ENCODE results near the gene SNAPC4. TPM values are rescaled to one million over a fixed set of nuclear protein-coding genes. Genes with fewer than 3 reads are reported as not detected.

The SNAPC4 gene
- total and polyA plus RNA-seq, 2 of the 8 experiments (the other 6 are each of a cell fraction or from before 2014, with no cell fraction given): 6.9 to 18.1 TPM

DNA sequence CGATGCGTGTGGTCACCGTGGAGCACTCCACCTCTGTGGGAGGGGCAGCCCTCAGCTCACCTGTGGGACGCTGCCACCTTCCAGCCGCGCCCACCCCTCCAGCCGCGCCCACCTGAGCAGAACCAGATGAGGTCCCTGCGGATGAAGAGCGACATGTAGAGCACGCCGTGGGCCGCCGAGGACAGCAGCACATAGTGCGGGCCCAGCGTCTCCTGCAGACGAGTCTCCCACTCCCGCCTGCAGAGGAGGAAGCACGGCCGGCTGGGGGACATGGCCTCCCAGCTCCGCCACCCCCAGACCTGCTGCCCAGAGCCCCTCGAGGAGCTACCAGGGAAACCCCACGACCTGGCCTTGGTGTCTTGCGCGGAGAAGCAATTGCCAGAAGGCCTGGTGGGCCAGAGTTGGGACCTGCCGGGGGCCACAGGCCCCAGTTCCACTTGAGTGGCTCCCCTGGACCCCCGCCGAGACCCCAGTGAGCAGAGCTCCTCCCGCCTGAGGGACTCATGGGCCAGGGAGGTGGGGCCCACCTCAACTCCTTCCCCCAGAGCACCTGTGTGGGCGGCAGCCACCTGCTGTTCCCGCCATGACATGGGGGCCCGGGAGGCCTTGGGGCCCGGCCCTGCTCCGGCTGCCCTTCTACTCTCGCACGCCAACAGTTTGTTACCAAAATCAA, 33.2 kb upstream of the SNAPC4 start (continued):
- TF ChIP-seq CEBPB (IDR thresholded peaks at IDR 0.05; ENCODE audit: low read depth, low read length) (no peak), POU5F1 (IDR thresholded peaks at IDR 0.05; ENCODE audit: low read depth, low read length) (no peak), POLR2AphosphoS5 (IDR thresholded peaks at IDR 0.05; ENCODE audit: low read depth, low read length) (no peak)
- TF ChIP-seq, protein P1, sequence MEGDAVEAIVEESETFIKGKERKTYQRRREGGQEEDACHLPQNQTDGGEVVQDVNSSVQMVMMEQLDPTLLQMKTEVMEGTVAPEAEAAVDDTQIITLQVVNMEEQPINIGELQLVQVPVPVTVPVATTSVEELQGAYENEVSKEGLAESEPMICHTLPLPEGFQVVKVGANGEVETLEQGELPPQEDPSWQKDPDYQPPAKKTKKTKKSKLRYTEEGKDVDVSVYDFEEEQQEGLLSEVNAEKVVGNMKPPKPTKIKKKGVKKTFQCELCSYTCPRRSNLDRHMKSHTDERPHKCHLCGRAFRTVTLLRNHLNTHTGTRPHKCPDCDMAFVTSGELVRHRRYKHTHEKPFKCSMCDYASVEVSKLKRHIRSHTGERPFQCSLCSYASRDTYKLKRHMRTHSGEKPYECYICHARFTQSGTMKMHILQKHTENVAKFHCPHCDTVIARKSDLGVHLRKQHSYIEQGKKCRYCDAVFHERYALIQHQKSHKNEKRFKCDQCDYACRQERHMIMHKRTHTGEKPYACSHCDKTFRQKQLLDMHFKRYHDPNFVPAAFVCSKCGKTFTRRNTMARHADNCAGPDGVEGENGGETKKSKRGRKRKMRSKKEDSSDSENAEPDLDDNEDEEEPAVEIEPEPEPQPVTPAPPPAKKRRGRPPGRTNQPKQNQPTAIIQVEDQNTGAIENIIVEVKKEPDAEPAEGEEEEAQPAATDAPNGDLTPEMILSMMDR (IDR thresholded peaks at IDR 0.05; ENCODE audit: control extremely low read depth in 1 of 3, insufficient read depth in 1 of 3, low read depth in 1 of 3, low read length in 3 of 3): no peak
